Prostate gland (tissue), 1 donor: ENCODE measurements around the gene DMD.

Source experiments
- POLR2A ChIP-seq: fragments of 450-650 bp; IDR thresholded peaks from one replicate; pipeline ENCODE4 v1.6.1; 2016; ENCODE audit warnings: antibody characterized with exemption, mild to moderate bottlenecking
- POLR2AphosphoS5 ChIP-seq: sonication (generic); formaldehyde crosslinking; IDR thresholded peaks from one replicate; pipeline ENCODE4 v1.6.1; 2017; ENCODE audit warnings: antibody characterized with exemption

DNA sequence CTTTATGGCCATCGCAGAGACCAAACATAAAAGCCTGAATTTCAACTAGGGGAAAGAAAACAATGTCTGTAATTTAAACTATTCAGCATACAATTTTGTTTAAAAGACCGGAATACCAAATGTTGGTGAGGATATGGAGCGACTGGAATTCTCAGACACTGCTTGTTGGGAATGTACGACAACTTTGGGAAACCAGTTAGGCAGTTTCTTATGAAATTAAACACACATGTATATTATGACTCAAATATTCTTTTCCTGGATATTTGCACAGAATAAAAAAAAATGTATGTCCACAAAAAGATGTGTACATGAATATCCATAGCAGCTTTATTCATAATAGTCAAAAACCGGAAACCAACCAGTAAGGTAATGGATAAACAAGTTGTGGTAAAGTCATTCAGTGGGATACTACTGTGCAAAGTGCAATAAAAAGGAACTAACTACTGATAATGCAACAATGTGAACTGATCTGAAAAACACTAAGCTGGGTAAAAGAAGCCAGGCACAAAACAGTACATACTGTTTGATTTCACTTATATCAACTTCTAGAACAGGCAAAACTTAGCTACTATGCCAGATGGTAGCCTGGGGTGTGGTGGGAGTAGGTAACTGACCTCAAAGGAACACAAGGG, 1986.9 kb downstream of the DMD start:
- TF ChIP-seq POLR2AphosphoS5, result no peak
- TF ChIP-seq POLR2A, result no peak
